K562 (cell line): ENCODE data around the gene GATM. TPM values are rescaled to one million over a fixed set of nuclear protein-coding genes. Genes with fewer than 3 reads are reported as not detected.

ENCODE experiments used
- ATF1 ChIP-seq, 2 experiments: fragments of 450-650 bp in 1 of 2; IDR thresholded peaks; 2 replicates each; pipeline ENCODE4 v1.6.1; 2016; ENCODE audit warnings: missing compliant biosample characterization in 1 of 2, missing genetic modification characterization in 1 of 2
- BMI1 ChIP-seq: fragments of 150-350 bp; IDR thresholded peaks from 2 replicates; pipeline ENCODE4 v1.6.1; 2014; ENCODE audit warnings: low read length
- CBX1 ChIP-seq: sonication (generic); IDR thresholded peaks from 2 replicates; pipeline ENCODE4 v1.6.1; 2016; ENCODE audit warnings: antibody characterized with exemption, low read depth, mild to moderate bottlenecking
- HDAC6 ChIP-seq: IDR thresholded peaks from 2 replicates; pipeline ENCODE4 v1.6.1; 2012; ENCODE audit warnings: low read depth, mild to moderate bottlenecking, control low read depth, inconsistent platforms, low read length, moderate library complexity
- LCOR ChIP-seq: sonication (generic); formaldehyde crosslinking; IDR thresholded peaks from 2 replicates; pipeline ENCODE4 v1.8.0; 2022; ENCODE audit warnings: mild to moderate bottlenecking, missing genetic modification reagents
- NFYB ChIP-seq: IDR thresholded peaks from 2 replicates; pipeline ENCODE4 v1.6.1; 2011; ENCODE audit warnings: mild to moderate bottlenecking, moderate library complexity; ENCODE audit not compliant: insufficient read length; ENCODE audit errors: extremely low read depth
- RBM25 ChIP-seq: fragments of 200-400 bp; formaldehyde crosslinking; IDR thresholded peaks from 2 replicates; pipeline ENCODE4 v1.6.1; 2018; ENCODE audit warnings: low read length, low read depth, moderate library complexity; ENCODE audit not compliant: severe bottlenecking
- SAP30 ChIP-seq: fragments of 200-600 bp; sonication (generic); IDR thresholded peaks from 2 replicates; pipeline ENCODE4 v1.6.1; 2012; ENCODE audit warnings: borderline replicate concordance, low read depth, mild to moderate bottlenecking, moderate library complexity, low read length, control low read depth, inconsistent platforms; ENCODE audit not compliant: insufficient read depth, poor library complexity, severe bottlenecking
- SETDB1 ChIP-seq: IDR thresholded peaks from one replicate; pipeline ENCODE4 v1.6.1; 2012; ENCODE audit warnings: low read length, control low read depth, inconsistent platforms
- SMARCE1 ChIP-seq: fragments of 450-650 bp; IDR thresholded peaks from 2 replicates; pipeline ENCODE4 v1.7.1; 2016; ENCODE audit warnings: mild to moderate bottlenecking
- SPI1 ChIP-seq: IDR thresholded peaks from 2 replicates; pipeline ENCODE4 v1.6.1; 2011; ENCODE audit warnings: low read depth, low read length, control low read depth, borderline replicate concordance
- TOE1 ChIP-seq, 2 experiments: fragments of 450-650 bp in 1 of 2; sonication (generic) in 1 of 2; formaldehyde crosslinking in 1 of 2; IDR thresholded peaks; 2 replicates each; pipeline versions ENCODE4 v1.7.1 to v1.8.0; 2016 to 2022; ENCODE audit warnings: borderline replicate concordance in 2 of 2, mild to moderate bottlenecking in 2 of 2, antibody characterized with exemption in 1 of 2, inconsistent platforms in 1 of 2, low read depth in 1 of 2, missing genetic modification reagents in 1 of 2, moderate library complexity in 1 of 2
- XRCC3 ChIP-seq: fragments of 450-650 bp; IDR thresholded peaks from 2 replicates; pipeline ENCODE4 v1.6.1; 2017; ENCODE audit warnings: mild to moderate bottlenecking, moderate library complexity
- ZC3H4 ChIP-seq: sonication (generic); formaldehyde crosslinking; IDR thresholded peaks from 2 replicates; pipeline ENCODE4 v1.9.0; 2021; ENCODE audit warnings: missing genetic modification reagents, borderline replicate concordance
- ZFP1 ChIP-seq: fragments of 450-650 bp; formaldehyde crosslinking; IDR thresholded peaks from 2 replicates; pipeline ENCODE4 v1.4.0; 2020; ENCODE audit warnings: mild to moderate bottlenecking, mixed read lengths
- ZNF133 ChIP-seq: fragments of 250-450 bp; sonication (Bioruptor Pico); IDR thresholded peaks from 2 replicates; pipeline ENCODE4 v1.4.0; 2020; ENCODE audit warnings: mild to moderate bottlenecking
- ZSCAN29 ChIP-seq: fragments of 450-650 bp; IDR thresholded peaks from 2 replicates; pipeline ENCODE4 v1.6.1; 2017
- polyA plus RNA-seq, 8 experiments: library from polyadenylated mRNA; depleted of rRNA in 4 of 8; stranded (reverse) in 5 of 8; unstranded in 3 of 8; fragments of >200 nt; fragmentation: Nextera tagmentation in 2 of 8; fragmentation: Illumina TruSeq in 1 of 8; extraction: Ambion mirVana in 2 of 8; extraction: Trizol in 1 of 8; gene quantifications; 2 replicates each; pipeline versions ENCODE4 v1.2.1 to v1.2.3, GENCODE V29; 2011 to 2014; ENCODE audit warnings: inconsistent platforms in 1 of 8, missing spikeins in 1 of 8
- total RNA-seq, 7 experiments: library from RNA; depleted of rRNA in 6 of 7; stranded (reverse); fragments of >200 nt in 6 of 7; fragmentation: Illumina TruSeq in 2 of 7; extraction: Trizol in 2 of 7; gene quantifications; 2 replicates each; pipeline versions ENCODE4 v1.2.1 to v1.2.3, GENCODE V29; 2011 to 2021; ENCODE audit warnings: low replicate concordance in 1 of 7
- TF ChIP-seq, protein P1 (sequence below): fragments of 250-450 bp; sonication (Bioruptor Pico); IDR thresholded peaks from 2 replicates; pipeline ENCODE4 v1.5.0; 2020; ENCODE audit warnings: mild to moderate bottlenecking
- TF ChIP-seq, protein P2 (sequence below): IDR thresholded peaks from 3 replicates; pipeline ENCODE4 v1.6.1; 2011; ENCODE audit warnings: borderline replicate concordance, mild to moderate bottlenecking, moderate library complexity; ENCODE audit not compliant: insufficient read length; ENCODE audit errors: extremely low read depth
- TF ChIP-seq, protein P3 (sequence below): IDR thresholded peaks from 2 replicates; pipeline ENCODE4 v1.6.1; 2012; ENCODE audit warnings: low read depth, low read length, improper control_type of control experiment, borderline replicate concordance

GATM gene
- total and polyA plus RNA-seq, 9 of the 15 experiments (the other 6 are each of a cell fraction or from before 2014, with no cell fraction given), result 0.11 to 1.1 (median 0.65) TPM

- peak; percentile 75 for TF ChIP-seq NFYB
- TF ChIP-seq RBM25, result peak; percentile 71
- TF ChIP-seq, protein P1, sequence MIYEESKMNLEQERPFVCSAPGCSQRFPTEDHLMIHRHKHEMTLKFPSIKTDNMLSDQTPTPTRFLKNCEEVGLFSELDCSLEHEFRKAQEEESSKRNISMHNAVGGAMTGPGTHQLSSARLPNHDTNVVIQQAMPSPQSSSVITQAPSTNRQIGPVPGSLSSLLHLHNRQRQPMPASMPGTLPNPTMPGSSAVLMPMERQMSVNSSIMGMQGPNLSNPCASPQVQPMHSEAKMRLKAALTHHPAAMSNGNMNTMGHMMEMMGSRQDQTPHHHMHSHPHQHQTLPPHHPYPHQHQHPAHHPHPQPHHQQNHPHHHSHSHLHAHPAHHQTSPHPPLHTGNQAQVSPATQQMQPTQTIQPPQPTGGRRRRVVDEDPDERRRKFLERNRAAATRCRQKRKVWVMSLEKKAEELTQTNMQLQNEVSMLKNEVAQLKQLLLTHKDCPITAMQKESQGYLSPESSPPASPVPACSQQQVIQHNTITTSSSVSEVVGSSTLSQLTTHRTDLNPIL (CRISPR knock-in tag), result no peak
- no peak for TF ChIP-seq HDAC6
- no peak for TF ChIP-seq SMARCE1
- TF ChIP-seq SPI1, result peak; percentile 95
- TF ChIP-seq, protein P2, sequence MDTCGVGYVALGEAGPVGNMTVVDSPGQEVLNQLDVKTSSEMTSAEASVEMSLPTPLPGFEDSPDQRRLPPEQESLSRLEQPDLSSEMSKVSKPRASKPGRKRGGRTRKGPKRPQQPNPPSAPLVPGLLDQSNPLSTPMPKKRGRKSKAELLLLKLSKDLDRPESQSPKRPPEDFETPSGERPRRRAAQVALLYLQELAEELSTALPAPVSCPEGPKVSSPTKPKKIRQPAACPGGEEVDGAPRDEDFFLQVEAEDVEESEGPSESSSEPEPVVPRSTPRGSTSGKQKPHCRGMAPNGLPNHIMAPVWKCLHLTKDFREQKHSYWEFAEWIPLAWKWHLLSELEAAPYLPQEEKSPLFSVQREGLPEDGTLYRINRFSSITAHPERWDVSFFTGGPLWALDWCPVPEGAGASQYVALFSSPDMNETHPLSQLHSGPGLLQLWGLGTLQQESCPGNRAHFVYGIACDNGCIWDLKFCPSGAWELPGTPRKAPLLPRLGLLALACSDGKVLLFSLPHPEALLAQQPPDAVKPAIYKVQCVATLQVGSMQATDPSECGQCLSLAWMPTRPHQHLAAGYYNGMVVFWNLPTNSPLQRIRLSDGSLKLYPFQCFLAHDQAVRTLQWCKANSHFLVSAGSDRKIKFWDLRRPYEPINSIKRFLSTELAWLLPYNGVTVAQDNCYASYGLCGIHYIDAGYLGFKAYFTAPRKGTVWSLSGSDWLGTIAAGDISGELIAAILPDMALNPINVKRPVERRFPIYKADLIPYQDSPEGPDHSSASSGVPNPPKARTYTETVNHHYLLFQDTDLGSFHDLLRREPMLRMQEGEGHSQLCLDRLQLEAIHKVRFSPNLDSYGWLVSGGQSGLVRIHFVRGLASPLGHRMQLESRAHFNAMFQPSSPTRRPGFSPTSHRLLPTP, result no peak
- TF ChIP-seq ZNF133, result no peak
- TF ChIP-seq CBX1, result no peak; the same call in 1 of the 2 replicates
- TF ChIP-seq ZFP1 (CRISPR knock-in tag), result no peak
- TF ChIP-seq XRCC3, result no peak
- TF ChIP-seq ZC3H4, result no peak
- TF ChIP-seq BMI1, result no peak
- no peak for TF ChIP-seq ATF1 (CRISPR knock-in tag; IDR thresholded peaks at IDR 0.05)
- peak; percentile 92 for TF ChIP-seq ATF1 (tag; IDR thresholded peaks at IDR 0.05)
- TF ChIP-seq SETDB1, result peak; percentile 64
- TF ChIP-seq SAP30, result peak; percentile 6
- peak; percentile 18; the same call in 1 of the 2 replicates for TF ChIP-seq TOE1 (IDR thresholded peaks at IDR 0.05; ENCODE audit: borderline replicate concordance)
- TF ChIP-seq TOE1 (CRISPR knock-in tag; IDR thresholded peaks at IDR 0.05; ENCODE audit: borderline replicate concordance, low read depth), result no peak
- TF ChIP-seq ZSCAN29, result no peak
- TF ChIP-seq LCOR (CRISPR knock-in tag), result no peak; the same call in 1 of the 2 replicates
- TF ChIP-seq, protein P3, sequence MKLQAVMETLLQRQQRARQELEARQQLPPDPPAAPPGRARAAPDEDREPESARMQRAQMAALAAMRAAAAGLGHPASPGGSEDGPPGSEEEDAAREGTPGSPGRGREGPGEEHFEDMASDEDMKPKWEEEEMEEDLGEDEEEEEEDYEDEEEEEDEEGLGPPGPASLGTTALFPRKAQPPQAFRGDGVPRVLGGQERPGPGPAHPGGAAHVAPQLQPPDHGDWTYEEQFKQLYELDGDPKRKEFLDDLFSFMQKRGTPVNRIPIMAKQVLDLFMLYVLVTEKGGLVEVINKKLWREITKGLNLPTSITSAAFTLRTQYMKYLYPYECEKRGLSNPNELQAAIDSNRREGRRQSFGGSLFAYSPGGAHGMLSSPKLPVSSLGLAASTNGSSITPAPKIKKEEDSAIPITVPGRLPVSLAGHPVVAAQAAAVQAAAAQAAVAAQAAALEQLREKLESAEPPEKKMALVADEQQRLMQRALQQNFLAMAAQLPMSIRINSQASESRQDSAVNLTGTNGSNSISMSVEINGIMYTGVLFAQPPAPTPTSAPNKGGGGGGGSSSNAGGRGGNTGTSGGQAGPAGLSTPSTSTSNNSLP, result no peak
Measured at GRCh38 chr15:45402162-45402954, 24.0 kb upstream of the GATM start (continued).
